Activated naive CD4-positive, alpha-beta T cell treated with anti-CD3 and anti-CD28 coated beads, Interleukin-2, amount 10 ng/mL, durations not matched to agents 5 hours and 36 hours (primary cell): ENCODE results near the gene TIMM21. TPM values are rescaled to one million over a fixed set of nuclear protein-coding genes. Genes with fewer than 3 reads are reported as not detected.

Experiments used
- total RNA-seq, 2 experiments: library from RNA; stranded (reverse); gene quantifications; one replicate each; pipeline ENCODE4 v1.2.3, GENCODE V29; 2021

Gene TIMM21
- 10 to 100 TPM; 22.1 to 23.9 TPM for total RNA-seq

GRCh38 chr18:74147779-74148542, at the start of gene TIMM21, which contains the start of gene FBXO15:
TIMM21 (plus strand) TSS chr18:74148523; CDS start chr18:74148809, 286 bp downstream.
FBXO15 (minus strand) TSS chr18:74147834; CDS start chr18:74147785, 49 bp downstream.

Other genes with a start within 250 kb of the TIMM21 start
- under 1 TPM; 0.43 to 0.63 TPM for gene FBXO15, start 689 bp upstream of the TIMM21 start, total RNA-seq
- gene CYB5A, start 143.4 kb downstream of the TIMM21 start, total RNA-seq, result 10 to 100 TPM; 25.4 to 25.9 TPM
- gene C18orf63, start 167.3 kb downstream of the TIMM21 start, total RNA-seq, result not detected